Stimulated activated CD8-positive, alpha-beta memory T cell treated with anti-CD3 and anti-CD28 coated beads, Interleukin-7, amount 100 ng/mL, for 1 hour (primary cell): Measurements from ENCODE around the gene UPK3A.
"Not testable (repeated sequence)": the region's sequence is repeated elsewhere in the genome, so short reads cannot be mapped to it uniquely, and the experiment has no call there.

Experiments
- DNase-seq, 2 donors: peaks; one replicate each; pipeline ENCODE4 v3.0.0-alpha.2; 2020; ENCODE audit warnings: low read depth in 2 of 2

UPK3A gene

GRCh38 chr22:45281010-45281409 is 3.7 kb upstream of the UPK3A start:
- no peak for DNase-seq

- DNase-seq = no peak
Observed at GRCh38 chr22:45285263-45286058, 712 bp downstream of the UPK3A start.

- DNase-seq = no peak
Observed at GRCh38 chr22:45286854-45287551, 2.3 kb downstream of the UPK3A start.

- DNase-seq = no peak
Observed at GRCh38 chr22:45290410-45290936, 5.7 kb downstream of the UPK3A start.

- no peak for DNase-seq
Observed at GRCh38 chr22:45291061-45291930, 6.5 kb downstream of the UPK3A start.

GRCh38 chr22:45291931-45292290 is 7.2 kb downstream of the UPK3A start:
- DNase-seq = no peak

GRCh38 chr22:45292731-45293442 is 8.1 kb downstream of the UPK3A start:
- no peak for DNase-seq

GRCh38 chr22:45294030-45294429 is 9.3 kb downstream of the UPK3A start:
- DNase-seq = no peak

- not testable (repeated sequence) for DNase-seq
Observed at GRCh38 chr22:45295004-45295403, 10.3 kb downstream of the UPK3A start.

GRCh38 chr22:45295492-45295891 is 10.7 kb downstream of the UPK3A start:
- no peak for DNase-seq

GRCh38 chr22:45296628-45297297 is 12.0 kb downstream of the UPK3A start:
- no peak for DNase-seq

GRCh38 chr22:45298934-45299505 is 14.3 kb downstream of the UPK3A start:
- DNase-seq = no peak

- no peak for DNase-seq
Observed at GRCh38 chr22:45302751-45303150, 18.0 kb downstream of the UPK3A start.

GRCh38 chr22:45303181-45303580 is 18.4 kb downstream of the UPK3A start:
- no peak for DNase-seq

- no peak for DNase-seq
Observed at GRCh38 chr22:45304971-45305370, 20.2 kb downstream of the UPK3A start.

GRCh38 chr22:45305456-45306075 is 20.8 kb downstream of the UPK3A start:
- DNase-seq = no peak

GRCh38 chr22:45306139-45306538 is 21.4 kb downstream of the UPK3A start:
- no peak for DNase-seq

- no peak for DNase-seq
Observed at GRCh38 chr22:45308391-45308956, 23.7 kb downstream of the UPK3A start.

GRCh38 chr22:45308957-45309421 is 24.2 kb downstream of the UPK3A start:
- no peak for DNase-seq
